ENCODE results near the gene PARVB.

GRCh38 chr22:44194569-44194968, 170.5 kb downstream of the PARVB start:
- no peak for TF ChIP-seq POLR2A (IDR thresholded peaks at IDR 0.05)
- no peak for TF ChIP-seq CTCF (IDR thresholded peaks at IDR 0.05)

Measured in esophagus squamous epithelium (tissue), 4 donors.